NCI-H146 treated with DMSO at 0.1 percent for 48 hours (cell line): Measurements from ENCODE around the gene GNLY.
"Not testable (repeated sequence)": the region's sequence is repeated elsewhere in the genome, so short reads cannot be mapped to it uniquely, and the experiment has no call there.

Experiments
- DNase-seq: peaks from one replicate; lab custom pipeline; 2025; ENCODE audit not compliant: unreplicated experiment; lab: John Stamatoyannopoulos, UW

Gene GNLY

DNA sequence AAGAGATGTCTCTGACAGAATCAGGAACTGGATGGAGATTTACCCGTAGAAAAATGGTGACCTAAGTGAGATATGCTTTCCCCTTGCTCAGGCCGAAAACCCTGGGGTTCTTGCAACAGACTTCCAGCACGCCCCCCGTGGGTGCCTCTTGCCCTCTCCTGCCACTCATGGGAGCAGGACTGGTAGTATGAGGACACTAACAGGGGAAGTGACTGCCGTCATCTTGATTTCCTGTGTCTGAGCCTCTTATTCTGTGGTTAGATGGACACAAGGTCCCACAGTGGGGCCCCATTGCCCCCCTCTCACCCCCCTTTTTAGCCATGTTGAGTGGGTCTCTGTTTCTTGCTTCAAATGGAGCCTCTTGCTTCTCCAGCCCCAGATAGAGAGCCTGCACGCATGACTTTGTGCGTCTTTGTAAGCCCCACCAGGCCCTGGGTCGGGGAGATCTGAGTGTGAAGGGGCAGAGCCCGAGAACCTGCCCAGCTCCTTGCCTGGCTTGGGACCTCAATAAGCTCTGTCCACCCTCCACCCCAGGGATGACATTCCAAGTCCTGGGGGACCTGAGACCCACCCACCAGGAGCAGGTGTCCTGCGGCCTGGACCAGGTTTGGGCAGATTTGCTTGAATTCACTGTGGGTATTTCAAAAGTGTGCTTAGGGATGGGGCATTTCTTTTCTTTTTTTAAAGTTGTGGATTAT, 12.6 kb downstream of the GNLY start:
- no peak for DNase-seq

DNA sequence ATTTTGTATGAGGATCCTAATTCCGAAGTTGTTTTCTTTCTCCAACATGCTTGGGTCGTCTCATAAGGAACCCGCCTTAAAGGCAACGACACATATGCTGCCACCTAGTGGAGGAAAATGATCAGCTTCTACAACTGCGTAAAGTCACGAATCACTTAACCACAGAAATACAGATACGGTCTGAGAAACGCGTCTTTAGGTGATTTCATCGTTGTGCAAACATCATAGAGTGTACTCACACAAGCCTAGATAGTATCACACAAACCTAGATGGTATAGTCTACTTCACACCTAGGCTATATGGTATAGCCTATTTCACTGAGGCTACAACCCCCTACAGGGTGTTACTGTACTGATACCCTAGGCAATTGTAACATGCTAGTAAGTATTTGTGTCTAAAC, 13.1 kb downstream of the GNLY start:
- DNase-seq: peak; percentile 62

- no peak for DNase-seq
Measured at GRCh38 chr2:85708641-85709040, 14.5 kb downstream of the GNLY start.

- DNase-seq: no peak
Measured at GRCh38 chr2:85709401-85709811, 15.2 kb downstream of the GNLY start.

DNA sequence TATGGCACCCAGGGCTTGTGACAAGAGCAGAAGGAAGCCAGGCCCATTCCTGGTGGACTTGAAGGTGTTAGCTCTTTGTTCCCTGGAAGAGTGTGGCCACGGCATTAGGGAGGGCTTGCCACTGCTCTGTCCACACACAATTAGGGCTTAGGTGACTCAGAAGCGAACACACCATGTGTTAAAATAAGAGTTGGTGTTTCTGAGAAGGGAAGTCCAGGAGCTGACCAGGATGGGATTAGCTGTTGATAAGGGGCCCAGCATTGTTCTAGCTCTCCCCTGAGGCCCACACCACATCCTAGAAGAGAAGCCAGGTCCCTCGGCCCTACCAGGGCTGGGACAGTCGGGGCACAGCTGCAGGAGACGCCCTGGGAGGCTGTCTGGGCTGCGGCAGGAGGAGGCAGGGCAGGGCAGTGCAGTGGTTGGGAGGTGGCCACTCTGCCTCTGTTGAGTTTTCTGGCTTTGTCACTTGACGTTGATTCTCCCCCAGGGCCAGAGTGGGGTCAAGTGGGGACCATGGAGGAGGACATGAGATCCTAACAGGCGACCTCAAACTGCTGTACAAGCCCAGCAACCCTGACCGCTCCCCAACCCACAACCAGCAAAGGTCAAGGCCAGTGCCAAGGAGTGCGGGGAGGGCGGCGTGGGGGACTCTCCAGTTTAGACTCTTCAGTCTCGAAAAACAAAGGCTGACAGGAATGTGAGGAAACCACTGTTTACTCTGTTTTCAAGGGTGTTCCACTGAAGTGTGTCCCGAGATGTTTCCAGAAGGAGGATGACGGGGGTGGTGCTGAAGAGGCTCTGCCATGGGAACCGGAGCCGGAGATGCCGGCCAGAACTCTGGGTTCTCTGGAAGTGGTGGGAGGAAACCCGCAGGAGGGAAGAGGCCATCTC, 16.8 kb downstream of the GNLY start:
- DNase-seq: no peak

- no peak for DNase-seq
Measured at GRCh38 chr2:85711578-85712060, 17.5 kb downstream of the GNLY start.

- no peak for DNase-seq
Measured at GRCh38 chr2:85712336-85712735, 18.2 kb downstream of the GNLY start.

GRCh38 chr2:85712849-85713612, 18.9 kb downstream of the GNLY start:
- DNase-seq: no peak

DNA sequence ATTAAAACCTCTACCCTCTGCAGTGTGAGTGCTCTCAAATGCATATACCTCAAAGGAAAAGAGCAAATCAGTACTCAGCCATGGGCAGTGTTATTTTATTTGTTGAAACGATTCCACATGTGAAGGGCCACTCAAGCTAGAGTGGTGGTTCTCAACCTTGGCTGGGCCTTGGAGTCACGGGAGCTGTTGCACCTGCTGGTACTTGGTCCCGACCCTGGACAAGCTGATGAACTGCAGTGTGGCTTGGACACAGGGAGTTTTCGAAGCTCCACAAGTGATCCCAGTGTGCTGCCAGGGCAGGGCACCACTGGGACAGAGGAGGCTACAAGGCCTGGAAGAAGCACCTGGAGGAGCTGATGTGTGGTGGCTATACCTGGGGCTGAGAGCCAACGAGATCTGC, 19.7 kb downstream of the GNLY start:
- no peak for DNase-seq

- not testable (repeated sequence) for DNase-seq
Measured at GRCh38 chr2:85714421-85714820, 20.3 kb downstream of the GNLY start.

GRCh38 chr2:85714841-85715240, 20.7 kb downstream of the GNLY start:
- DNase-seq: no peak

- DNase-seq: no peak
Measured at GRCh38 chr2:85716346-85716914, 22.3 kb downstream of the GNLY start.

DNA sequence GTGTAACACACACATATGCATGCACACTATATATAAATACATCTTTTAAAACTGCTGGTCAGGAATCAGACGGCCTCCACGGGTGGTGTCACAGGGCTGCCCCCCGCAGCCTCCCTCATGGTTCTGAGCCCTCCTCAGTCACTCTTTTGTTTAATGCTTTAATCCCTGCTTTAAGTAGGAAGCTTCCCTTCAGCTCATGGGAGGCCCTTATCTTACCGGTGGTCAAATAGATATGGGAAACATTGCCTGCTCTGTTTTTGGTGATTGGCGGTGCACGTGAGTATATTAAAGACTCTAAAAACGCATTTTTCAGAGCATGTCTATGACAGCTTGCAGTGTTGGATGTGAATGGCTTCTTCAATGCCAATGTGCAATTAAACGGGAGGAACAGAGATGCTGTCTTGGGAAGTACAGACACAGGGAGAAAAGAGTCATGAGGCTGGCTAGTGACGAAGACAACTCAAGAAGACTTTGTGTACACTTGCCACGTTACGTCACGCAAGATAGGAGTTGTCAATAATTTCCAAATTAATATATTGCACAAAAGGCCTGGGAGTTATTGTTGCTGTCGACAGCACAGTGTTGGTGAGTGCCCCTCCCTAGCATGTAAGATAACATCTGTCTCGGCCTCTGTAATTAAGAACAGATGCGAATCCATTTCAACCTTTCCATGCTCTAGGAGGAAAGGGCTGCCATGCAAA, 23.3 kb downstream of the GNLY start:
- DNase-seq: no peak

DNA sequence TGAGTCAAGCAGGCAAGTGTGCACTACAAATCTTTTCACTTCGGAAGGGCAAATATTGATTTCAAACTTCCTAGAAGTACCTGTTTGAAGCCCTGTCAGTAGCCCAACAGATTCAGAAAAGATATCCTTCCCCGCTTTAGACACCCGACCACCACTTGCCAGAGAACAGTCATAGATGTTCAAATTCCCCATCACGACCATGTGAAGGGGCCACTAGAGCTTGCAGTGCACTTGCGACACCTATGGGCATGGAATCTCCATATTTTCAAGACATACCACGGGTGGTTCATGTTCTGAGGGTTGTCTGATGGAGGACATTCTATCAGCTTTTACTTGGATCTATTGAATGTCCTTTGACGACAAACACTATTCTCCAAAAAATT, 23.8 kb downstream of the GNLY start:
- peak; percentile 32 for DNase-seq

DNA sequence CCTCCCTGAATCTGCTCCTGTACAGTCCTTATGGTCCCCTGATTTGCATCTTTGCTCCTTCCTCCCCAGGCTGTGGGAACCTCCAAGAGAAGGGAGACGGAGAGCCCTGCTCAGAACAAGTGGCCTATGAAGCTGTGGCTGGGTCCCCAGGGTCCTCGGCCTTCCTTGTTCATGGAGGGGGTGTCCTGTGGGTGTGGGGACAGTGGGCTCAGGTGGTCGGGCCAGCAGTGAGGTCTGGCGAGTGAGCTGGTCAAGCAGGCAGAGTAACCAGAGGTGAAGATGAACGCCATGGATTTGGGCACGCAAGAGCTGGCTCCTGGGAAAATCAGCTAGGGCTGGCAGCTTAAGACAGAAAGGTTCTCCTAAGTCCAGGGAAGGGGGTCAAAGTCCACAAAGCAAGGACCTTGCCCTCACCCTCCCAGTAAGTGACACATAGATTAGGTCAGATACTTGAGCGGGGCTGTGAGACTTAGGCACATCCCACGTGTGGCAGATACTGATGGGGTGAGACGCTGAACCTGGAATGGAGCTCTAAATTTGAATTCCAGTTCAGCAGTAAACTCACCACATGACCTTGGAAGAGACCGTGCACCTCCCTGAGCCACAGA, 24.8 kb downstream of the GNLY start:
- no peak for DNase-seq

DNA sequence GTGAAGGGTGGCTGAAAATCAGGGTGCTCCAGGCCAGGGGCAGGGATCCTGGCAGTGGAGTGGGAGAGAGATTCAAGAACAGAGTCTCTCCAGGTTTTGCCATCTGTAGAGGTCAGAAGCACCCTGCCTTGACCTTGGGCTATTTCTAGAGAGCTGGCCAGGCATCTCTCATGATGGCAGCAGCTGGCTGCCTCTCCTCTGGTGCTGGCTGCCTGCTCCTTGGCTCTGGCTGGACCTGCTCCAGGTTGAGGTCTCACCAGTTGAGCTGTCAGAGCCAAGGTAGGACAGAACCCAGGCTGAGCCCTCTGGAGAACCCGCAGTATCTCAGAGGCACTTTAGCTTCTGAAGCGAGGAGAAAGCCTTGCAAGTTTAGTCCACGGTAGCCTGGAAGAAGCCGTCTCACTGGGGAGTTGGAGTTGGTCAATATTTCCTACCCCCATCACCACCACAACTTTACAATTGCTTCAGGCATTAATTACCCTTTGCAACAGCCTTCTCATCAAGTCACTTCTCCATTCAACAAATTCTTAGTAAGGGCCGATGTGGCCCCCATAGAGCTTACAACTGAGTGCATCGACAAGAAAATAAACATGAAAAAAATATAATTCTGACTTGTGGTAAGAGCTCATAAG, 25.6 kb downstream of the GNLY start:
- no peak for DNase-seq

DNA sequence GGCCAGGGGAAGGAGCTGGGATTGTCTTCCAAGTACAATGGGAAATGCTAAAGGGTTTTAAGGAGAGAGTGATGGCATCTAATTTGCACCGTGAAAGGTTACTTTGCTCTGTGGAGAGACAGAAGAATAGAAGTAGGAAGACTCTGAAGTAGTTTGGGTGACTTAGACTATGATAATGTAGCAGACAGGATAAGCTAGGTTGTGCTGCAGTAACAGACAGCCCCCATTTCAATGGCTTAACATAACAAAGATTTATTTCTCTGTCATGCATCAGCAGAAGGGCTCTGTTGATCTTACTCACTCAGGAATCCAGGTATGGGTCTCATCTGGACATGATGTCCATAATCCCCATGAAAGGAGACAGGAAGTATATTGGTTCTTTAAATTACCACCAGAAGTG, 26.4 kb downstream of the GNLY start:
- no peak for DNase-seq

GRCh38 chr2:85721641-85722040, 27.5 kb downstream of the GNLY start:
- DNase-seq: no peak

DNA sequence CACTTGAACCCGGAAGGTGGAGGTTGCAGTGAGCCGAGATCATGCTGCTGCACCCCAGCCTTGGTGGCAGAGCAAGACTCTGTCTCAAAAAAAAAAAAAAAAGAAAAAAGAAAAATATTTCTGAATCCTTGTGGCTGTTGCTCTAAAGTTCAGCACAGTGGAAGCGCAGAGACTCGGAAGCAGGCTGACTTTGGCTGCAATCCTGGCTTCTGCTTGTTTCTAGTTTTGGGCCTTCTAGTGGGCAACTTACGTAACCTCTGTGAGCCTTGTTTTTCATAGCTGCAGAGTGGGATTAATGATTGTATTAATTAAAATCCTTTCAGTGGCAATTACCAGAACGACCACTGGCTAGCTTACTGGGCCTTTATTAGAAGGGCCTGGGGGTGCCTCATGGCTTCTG, 28.4 kb downstream of the GNLY start:
- no peak for DNase-seq
